ENCODE data around the gene SUMO3.

DNA sequence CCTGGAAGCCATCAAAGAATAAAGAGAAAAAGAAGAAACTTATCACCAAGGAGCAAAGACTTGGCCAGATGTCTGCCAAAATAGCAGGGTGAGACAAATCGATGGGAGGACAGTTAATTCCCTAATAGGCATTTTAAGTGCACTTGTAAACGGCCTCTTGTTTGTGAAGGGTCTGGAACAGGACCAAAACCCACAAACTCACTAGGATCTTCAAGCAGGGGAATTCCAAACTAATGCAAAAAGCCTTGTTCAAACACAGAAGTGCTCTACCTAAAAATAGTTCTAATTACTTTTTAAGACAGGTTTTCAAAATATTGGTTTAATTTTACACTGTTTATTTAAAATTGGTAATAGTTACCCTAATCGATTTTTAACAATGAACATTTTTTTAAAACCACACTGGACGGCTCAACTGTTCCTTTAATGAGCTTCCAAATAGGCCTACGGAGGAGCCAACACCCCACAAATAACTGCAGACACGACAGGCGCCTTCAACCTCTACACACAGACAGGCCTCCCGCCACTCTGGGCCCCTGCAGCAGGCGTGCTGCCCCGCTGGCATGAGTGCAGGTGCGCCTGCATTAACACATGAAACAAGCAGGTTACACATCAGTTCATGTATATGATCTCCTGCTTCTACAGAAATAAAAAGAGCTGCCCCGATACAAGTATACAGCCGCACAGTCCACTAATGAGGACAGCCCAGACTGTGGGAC, 32.1 kb downstream of the SUMO3 start:
- TF ChIP-seq, protein P1, sequence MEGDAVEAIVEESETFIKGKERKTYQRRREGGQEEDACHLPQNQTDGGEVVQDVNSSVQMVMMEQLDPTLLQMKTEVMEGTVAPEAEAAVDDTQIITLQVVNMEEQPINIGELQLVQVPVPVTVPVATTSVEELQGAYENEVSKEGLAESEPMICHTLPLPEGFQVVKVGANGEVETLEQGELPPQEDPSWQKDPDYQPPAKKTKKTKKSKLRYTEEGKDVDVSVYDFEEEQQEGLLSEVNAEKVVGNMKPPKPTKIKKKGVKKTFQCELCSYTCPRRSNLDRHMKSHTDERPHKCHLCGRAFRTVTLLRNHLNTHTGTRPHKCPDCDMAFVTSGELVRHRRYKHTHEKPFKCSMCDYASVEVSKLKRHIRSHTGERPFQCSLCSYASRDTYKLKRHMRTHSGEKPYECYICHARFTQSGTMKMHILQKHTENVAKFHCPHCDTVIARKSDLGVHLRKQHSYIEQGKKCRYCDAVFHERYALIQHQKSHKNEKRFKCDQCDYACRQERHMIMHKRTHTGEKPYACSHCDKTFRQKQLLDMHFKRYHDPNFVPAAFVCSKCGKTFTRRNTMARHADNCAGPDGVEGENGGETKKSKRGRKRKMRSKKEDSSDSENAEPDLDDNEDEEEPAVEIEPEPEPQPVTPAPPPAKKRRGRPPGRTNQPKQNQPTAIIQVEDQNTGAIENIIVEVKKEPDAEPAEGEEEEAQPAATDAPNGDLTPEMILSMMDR (IDR thresholded peaks at IDR 0.05) = no peak
- TF ChIP-seq SIN3A (IDR thresholded peaks at IDR 0.05; ENCODE audit: borderline replicate concordance, insufficient read depth, low read depth, low read length) = no peak
- TF ChIP-seq, protein P2, sequence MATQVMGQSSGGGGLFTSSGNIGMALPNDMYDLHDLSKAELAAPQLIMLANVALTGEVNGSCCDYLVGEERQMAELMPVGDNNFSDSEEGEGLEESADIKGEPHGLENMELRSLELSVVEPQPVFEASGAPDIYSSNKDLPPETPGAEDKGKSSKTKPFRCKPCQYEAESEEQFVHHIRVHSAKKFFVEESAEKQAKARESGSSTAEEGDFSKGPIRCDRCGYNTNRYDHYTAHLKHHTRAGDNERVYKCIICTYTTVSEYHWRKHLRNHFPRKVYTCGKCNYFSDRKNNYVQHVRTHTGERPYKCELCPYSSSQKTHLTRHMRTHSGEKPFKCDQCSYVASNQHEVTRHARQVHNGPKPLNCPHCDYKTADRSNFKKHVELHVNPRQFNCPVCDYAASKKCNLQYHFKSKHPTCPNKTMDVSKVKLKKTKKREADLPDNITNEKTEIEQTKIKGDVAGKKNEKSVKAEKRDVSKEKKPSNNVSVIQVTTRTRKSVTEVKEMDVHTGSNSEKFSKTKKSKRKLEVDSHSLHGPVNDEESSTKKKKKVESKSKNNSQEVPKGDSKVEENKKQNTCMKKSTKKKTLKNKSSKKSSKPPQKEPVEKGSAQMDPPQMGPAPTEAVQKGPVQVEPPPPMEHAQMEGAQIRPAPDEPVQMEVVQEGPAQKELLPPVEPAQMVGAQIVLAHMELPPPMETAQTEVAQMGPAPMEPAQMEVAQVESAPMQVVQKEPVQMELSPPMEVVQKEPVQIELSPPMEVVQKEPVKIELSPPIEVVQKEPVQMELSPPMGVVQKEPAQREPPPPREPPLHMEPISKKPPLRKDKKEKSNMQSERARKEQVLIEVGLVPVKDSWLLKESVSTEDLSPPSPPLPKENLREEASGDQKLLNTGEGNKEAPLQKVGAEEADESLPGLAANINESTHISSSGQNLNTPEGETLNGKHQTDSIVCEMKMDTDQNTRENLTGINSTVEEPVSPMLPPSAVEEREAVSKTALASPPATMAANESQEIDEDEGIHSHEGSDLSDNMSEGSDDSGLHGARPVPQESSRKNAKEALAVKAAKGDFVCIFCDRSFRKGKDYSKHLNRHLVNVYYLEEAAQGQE (IDR thresholded peaks at IDR 0.05; ENCODE audit: insufficient read depth in 1 of 2, low read depth in 2 of 2, low read length in 1 of 2) = no peak

All from Panc1 (cell line).